H9 (cell line): ENCODE measurements around the gene LRRC14B. TPM values are rescaled to one million over a fixed set of nuclear protein-coding genes. Genes with fewer than 3 reads are reported as not detected.
A peak's percentile ranks its signal among the peaks of the same experiment; 100 is the strongest.
"Not testable (repeated sequence)": the region's sequence is repeated elsewhere in the genome, so short reads cannot be mapped to it uniquely, and the experiment has no call there.

ENCODE experiments used
- DNase-seq: peaks from one replicate; pipeline ENCODE4 v3.0.0-alpha.2; 2017
- H2AFZ ChIP-seq: one replicate; pipeline ENCODE4 v1.6.1; 2013; ENCODE audit warnings: mild to moderate bottlenecking, low read length, control low read depth, moderate library complexity
- H2AK5ac ChIP-seq: 2 replicates; pipeline ENCODE4 v1.6.1; 2013; ENCODE audit warnings: low read length, control low read depth, mixed read lengths; ENCODE audit not compliant: insufficient read length
- H2BK120ac ChIP-seq: one replicate; pipeline ENCODE4 v1.6.1; 2013; ENCODE audit warnings: low read depth, mild to moderate bottlenecking, low read length, control low read depth, inconsistent platforms; ENCODE audit not compliant: poor library complexity, severe bottlenecking
- H2BK12ac ChIP-seq: 2 replicates; pipeline ENCODE4 v1.6.1; 2013; ENCODE audit warnings: low read length, control low read depth, mixed read lengths, low read depth; ENCODE audit not compliant: insufficient read length
- H2BK15ac ChIP-seq: 2 replicates; pipeline ENCODE4 v1.6.1; 2013; ENCODE audit warnings: low read depth, low read length, control low read depth
- H2BK20ac ChIP-seq: one replicate; pipeline ENCODE4 v1.6.1; 2013; ENCODE audit warnings: low read depth, mild to moderate bottlenecking, low read length, control low read depth, inconsistent platforms; ENCODE audit not compliant: poor library complexity, severe bottlenecking
- H2BK5ac ChIP-seq: 2 replicates; pipeline ENCODE4 v1.6.1; 2013; ENCODE audit warnings: low read length, control low read depth, mixed read lengths; ENCODE audit not compliant: insufficient read length
- H3K14ac ChIP-seq: 2 replicates; pipeline ENCODE4 v1.6.1; 2013; ENCODE audit warnings: low read length, control low read depth; ENCODE audit not compliant: insufficient read depth
- H3K18ac ChIP-seq: 2 replicates; pipeline ENCODE4 v1.6.1; 2013; ENCODE audit warnings: low read depth, mild to moderate bottlenecking, mixed read lengths, low read length, control low read depth; ENCODE audit not compliant: insufficient read length
- H3K23ac ChIP-seq: 2 replicates; pipeline ENCODE4 v1.6.1; 2013; ENCODE audit warnings: low read length, control low read depth, mixed read lengths, low read depth; ENCODE audit not compliant: insufficient read length
- H3K23me2 ChIP-seq: 2 replicates; pipeline ENCODE4 v1.6.1; 2013; ENCODE audit warnings: low read depth, mild to moderate bottlenecking, mixed read lengths, low read length, control low read depth; ENCODE audit not compliant: insufficient read length, poor library complexity, severe bottlenecking
- H3K27ac ChIP-seq: 2 replicates; pipeline ENCODE4 v1.5.1; 2013; ENCODE audit warnings: low read length, control low read depth, mixed read lengths, low read depth; ENCODE audit not compliant: insufficient read length
- H3K27me3 ChIP-seq: 2 replicates; pipeline ENCODE4 v1.6.1; 2013; ENCODE audit warnings: low read length, control low read depth, inconsistent platforms; ENCODE audit not compliant: insufficient read depth
- H3K4ac ChIP-seq: 2 replicates; pipeline ENCODE4 v1.6.1; 2013; ENCODE audit warnings: low read depth, mild to moderate bottlenecking, control low read depth, inconsistent platforms, low read length, moderate library complexity
- H3K4me1 ChIP-seq: 2 replicates; pipeline ENCODE4 v1.6.1; 2013; ENCODE audit warnings: low read length, control low read depth, inconsistent platforms; ENCODE audit not compliant: insufficient read depth
- H3K4me2 ChIP-seq: 2 replicates; pipeline ENCODE4 v1.6.1; 2013; ENCODE audit warnings: low read length, control low read depth, mixed read lengths; ENCODE audit not compliant: insufficient read length, insufficient read depth
- H3K56ac ChIP-seq: 2 replicates; pipeline ENCODE4 v1.6.1; 2013; ENCODE audit warnings: low read depth, mild to moderate bottlenecking, mixed read lengths, low read length, control low read depth; ENCODE audit not compliant: insufficient read length
- H3K79me1 ChIP-seq: 2 replicates; pipeline ENCODE4 v1.6.1; 2013; ENCODE audit warnings: low read depth, mild to moderate bottlenecking, moderate library complexity, low read length, control low read depth, inconsistent platforms; ENCODE audit not compliant: insufficient read depth, poor library complexity, severe bottlenecking
- H3K79me2 ChIP-seq: 2 replicates; pipeline ENCODE4 v1.6.1; 2013; ENCODE audit warnings: low read length, control low read depth, inconsistent platforms; ENCODE audit not compliant: insufficient read depth
- H3K9ac ChIP-seq: 2 replicates; pipeline ENCODE4 v1.6.1; 2013; ENCODE audit warnings: low read length, control low read depth, mixed read lengths; ENCODE audit not compliant: insufficient read length; ENCODE audit errors: extremely low read depth
- H3K9me3 ChIP-seq: one replicate; pipeline ENCODE4 v1.6.1; 2013; ENCODE audit warnings: low read depth, low read length, inconsistent platforms; ENCODE audit not compliant: control insufficient read depth
- H3T11ph ChIP-seq: one replicate; pipeline ENCODE4 v1.6.1; 2013; ENCODE audit warnings: mild to moderate bottlenecking, low read length, control low read depth, inconsistent platforms
- H4K20me1 ChIP-seq: one replicate; pipeline ENCODE4 v1.6.1; 2013; ENCODE audit not compliant: control insufficient read depth, insufficient read length, insufficient read depth
- H4K5ac ChIP-seq: 2 replicates; pipeline ENCODE4 v1.6.1; 2013; ENCODE audit warnings: low read depth, mild to moderate bottlenecking, mixed read lengths, low read length, control low read depth; ENCODE audit not compliant: insufficient read length
- H4K8ac ChIP-seq: replicated peaks from 2 replicates; pipeline ENCODE4 v1.6.1; 2013; ENCODE audit warnings: low read length, control low read depth, mixed read lengths, low read depth; ENCODE audit not compliant: insufficient read length
- H4K91ac ChIP-seq: 2 replicates; pipeline ENCODE4 v1.6.1; 2013; ENCODE audit warnings: low read depth, mild to moderate bottlenecking, moderate library complexity, mixed read lengths, low read length, control low read depth; ENCODE audit not compliant: insufficient read length
- H3K27ac Mint-ChIP-seq, 3 experiments: 2 replicates in 2 of 3; 3 replicates in 1 of 3; pipeline ENCODE4 v1.8.0; 2020 to 2021; ENCODE audit warnings: mixed read lengths in 3 of 3, mild to moderate bottlenecking in 1 of 3, moderate library complexity in 1 of 3
- H3K27me3 Mint-ChIP-seq: 2 replicates; pipeline ENCODE4 v1.8.0; 2021; ENCODE audit warnings: low read depth, mild to moderate bottlenecking, moderate library complexity, mixed read lengths
- H3K36me3 Mint-ChIP-seq, 3 experiments: 2 replicates in 2 of 3; 3 replicates in 1 of 3; pipeline ENCODE4 v1.8.0; 2020 to 2021; ENCODE audit warnings: low read depth in 3 of 3, mixed read lengths in 3 of 3; ENCODE audit not compliant: insufficient read depth in 1 of 3
- H3K4me1 Mint-ChIP-seq, 2 experiments: 2 replicates each; pipeline ENCODE4 v1.8.0; 2020; ENCODE audit warnings: mixed read lengths in 2 of 2
- H3K4me3 Mint-ChIP-seq, 2 experiments: 2 replicates in 1 of 2; 3 replicates in 1 of 2; pipeline ENCODE4 v1.8.0; 2020 to 2021; ENCODE audit warnings: mild to moderate bottlenecking in 2 of 2, mixed read lengths in 2 of 2, moderate library complexity in 1 of 2
- H3K9me3 Mint-ChIP-seq, 2 experiments: 2 replicates in 1 of 2; 3 replicates in 1 of 2; pipeline ENCODE4 v1.8.0; 2020; ENCODE audit warnings: mild to moderate bottlenecking in 2 of 2, mixed read lengths in 2 of 2, moderate library complexity in 1 of 2
- WGBS: extraction: QIAGEN DNeasy Blood & Tissue Kit; methylation state at CpG from one replicate; pipeline ENCODE4 v1.1.7; 2013; ENCODE audit warnings: missing lambda C conversion rate, low lambda C conversion rate, mixed read lengths; ENCODE audit not compliant: insufficient read length; ENCODE audit errors: extremely low coverage; 5-methylcytosine and 5-hydroxymethylcytosine counted together
- total RNA-seq: library from RNA; stranded (reverse); gene quantifications from 2 replicates; pipeline ENCODE4 v1.2.1, GENCODE V29; 2021
- TF ChIP-seq, protein P1 (sequence below): fragments of 200-600 bp; sonication (generic); conservative IDR thresholded peaks from 3 replicates; pipeline ENCODE4 v1.8.0; 2021; ENCODE audit warnings: antibody characterized with exemption, mild to moderate bottlenecking

The LRRC14B gene
- total RNA-seq, 1 experiment from 2014 or later = not detected

DNA sequence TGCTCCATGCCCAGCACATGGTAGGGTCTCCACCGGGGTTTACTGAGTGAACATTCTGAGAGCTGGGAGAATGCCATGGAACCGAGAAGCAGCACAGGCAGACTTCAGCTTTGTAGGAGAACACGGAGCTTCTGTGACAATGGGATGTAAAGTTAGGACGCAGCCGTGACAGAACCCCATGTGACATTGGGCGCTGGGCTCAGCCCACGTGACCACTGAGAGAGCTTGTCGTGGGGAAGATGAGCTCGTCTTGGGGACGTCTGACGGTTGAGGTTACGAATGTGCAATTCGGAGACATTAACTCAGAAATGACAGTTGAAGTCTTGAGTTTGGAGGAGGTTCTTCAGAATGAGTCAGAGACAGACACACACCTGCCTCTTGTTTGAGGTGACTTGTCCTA is 40.4 kb downstream of the LRRC14B start:
- WGBS = no CpG with 5 or more reads among the region's 13 CpGs

DNA sequence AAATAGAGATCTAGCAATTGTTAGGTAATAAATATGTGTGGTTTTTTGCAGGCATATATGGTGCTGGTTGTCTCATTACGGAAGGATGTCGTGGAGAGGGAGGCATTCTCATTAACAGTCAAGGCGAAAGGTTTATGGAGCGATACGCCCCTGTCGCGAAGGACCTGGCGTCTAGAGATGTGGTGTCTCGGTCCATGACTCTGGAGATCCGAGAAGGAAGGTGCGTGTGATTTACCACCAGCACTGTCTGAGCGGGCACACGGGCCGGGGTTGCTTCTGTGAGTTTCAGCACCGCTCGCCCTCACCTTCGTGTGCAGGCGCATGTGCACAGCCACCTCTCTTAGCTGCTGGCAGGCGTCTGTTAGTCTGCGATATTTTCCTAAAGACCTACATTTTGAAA is 42.1 kb downstream of the LRRC14B start:
- not testable (repeated sequence) for H3K4me1 Mint-ChIP-seq, H2BK120ac ChIP-seq, H3K56ac ChIP-seq, H3K9ac ChIP-seq, H3K9me3 Mint-ChIP-seq, H4K8ac ChIP-seq, H3K79me1 ChIP-seq, H2AFZ ChIP-seq, H2BK15ac ChIP-seq, H3K79me2 ChIP-seq, H3K4me1 ChIP-seq, H3K14ac ChIP-seq, H2BK12ac ChIP-seq, H4K91ac ChIP-seq, H4K20me1 ChIP-seq, H3K4me3 Mint-ChIP-seq, H2BK5ac ChIP-seq, H3K23ac ChIP-seq, H3T11ph ChIP-seq, H3K4ac ChIP-seq, H2BK20ac ChIP-seq, H3K27ac ChIP-seq, H3K18ac ChIP-seq, H2AK5ac ChIP-seq, H3K27me3 ChIP-seq, H4K5ac ChIP-seq, H3K4me2 ChIP-seq, H3K23me2 ChIP-seq, H3K27me3 Mint-ChIP-seq, H3K9me3 ChIP-seq, DNase-seq
- no CpG with 5 or more reads among the region's 20 CpGs for WGBS
- H3K27ac Mint-ChIP-seq = peak overlapping the region in 1 of 3 experiments; percentile 24; a peak in 1 of 7 replicates
- peaks cover 50 to 86% (median 69%) of the 10 kb centered on the region in 3 experiments for H3K36me3 Mint-ChIP-seq

More for the DNA sequence above, 40.4 kb downstream of the LRRC14B start:
- Histone ChIP-seq H4K8ac (no peak overlapping the region), H3K9me3 (no peaks in the 10 kb centered on the region), H3K14ac (no peak overlapping the region), H3K9ac (no peak overlapping the region), H2AK5ac (no peak overlapping the region), H3K4me1 (no peaks in the 10 kb centered on the region), H3K23me2 (no peaks in the 10 kb centered on the region), H3K27me3 (no peaks in the 10 kb centered on the region), H2BK20ac (no peak overlapping the region), H3K4ac (no peak overlapping the region), H3T11ph (no peak overlapping the region), H4K20me1 (no peaks in the 10 kb centered on the region), H2BK5ac (no peak overlapping the region), H3K27ac (no peak overlapping the region), H4K91ac (no peak overlapping the region), H2BK15ac (no peak overlapping the region), H3K18ac (no peak overlapping the region), H3K23ac (no peak overlapping the region), H3K79me2 (no peaks in the 10 kb centered on the region), H4K5ac (no peak overlapping the region), H2BK120ac (no peak overlapping the region), H3K79me1 (no peaks in the 10 kb centered on the region), H2AFZ (no peak overlapping the region), H3K56ac (no peak overlapping the region), H2BK12ac (no peak overlapping the region), H3K4me2 (no peak overlapping the region)
- TF ChIP-seq, protein P1, sequence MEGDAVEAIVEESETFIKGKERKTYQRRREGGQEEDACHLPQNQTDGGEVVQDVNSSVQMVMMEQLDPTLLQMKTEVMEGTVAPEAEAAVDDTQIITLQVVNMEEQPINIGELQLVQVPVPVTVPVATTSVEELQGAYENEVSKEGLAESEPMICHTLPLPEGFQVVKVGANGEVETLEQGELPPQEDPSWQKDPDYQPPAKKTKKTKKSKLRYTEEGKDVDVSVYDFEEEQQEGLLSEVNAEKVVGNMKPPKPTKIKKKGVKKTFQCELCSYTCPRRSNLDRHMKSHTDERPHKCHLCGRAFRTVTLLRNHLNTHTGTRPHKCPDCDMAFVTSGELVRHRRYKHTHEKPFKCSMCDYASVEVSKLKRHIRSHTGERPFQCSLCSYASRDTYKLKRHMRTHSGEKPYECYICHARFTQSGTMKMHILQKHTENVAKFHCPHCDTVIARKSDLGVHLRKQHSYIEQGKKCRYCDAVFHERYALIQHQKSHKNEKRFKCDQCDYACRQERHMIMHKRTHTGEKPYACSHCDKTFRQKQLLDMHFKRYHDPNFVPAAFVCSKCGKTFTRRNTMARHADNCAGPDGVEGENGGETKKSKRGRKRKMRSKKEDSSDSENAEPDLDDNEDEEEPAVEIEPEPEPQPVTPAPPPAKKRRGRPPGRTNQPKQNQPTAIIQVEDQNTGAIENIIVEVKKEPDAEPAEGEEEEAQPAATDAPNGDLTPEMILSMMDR = no peak
- Mint-ChIP-seq H3K4me3 (no peak overlapping the region), H3K27ac (peak overlapping the region in 1 of 3 experiments; percentile 75; a peak in 2 of 7 replicates), H3K27me3 (no peaks in the 10 kb centered on the region), H3K9me3 (no peaks in the 10 kb centered on the region), H3K36me3 (peaks cover 52 to 87% (median 75%) of the 10 kb centered on the region in 3 experiments), H3K4me1 (peaks cover 6 to 7% of the 10 kb centered on the region in 2 experiments; a peak in 1 of 4 replicates)
- no peak for DNase-seq
